ENCODE data around the gene GNG2.

The GNG2 gene

DNA sequence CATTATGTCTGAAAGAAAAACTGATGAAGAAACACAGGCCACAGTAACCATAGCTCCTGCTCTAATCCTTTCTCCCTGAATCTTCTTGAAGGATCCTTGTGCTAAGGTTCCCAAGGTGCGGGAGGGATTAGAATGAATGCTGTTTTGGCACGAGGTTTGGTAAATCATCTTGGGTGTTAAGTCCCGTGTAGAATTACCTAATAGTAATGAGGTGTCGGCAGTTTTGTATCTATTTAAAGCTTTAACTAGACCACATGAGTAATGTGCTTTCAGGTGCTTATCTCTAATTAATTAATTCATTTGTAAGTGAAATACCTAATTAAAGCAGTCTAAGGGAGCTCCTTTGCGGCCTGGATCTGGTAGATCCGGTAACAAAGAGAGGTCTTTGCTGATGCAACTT is 53.9 kb downstream of the GNG2 start:
- no peak overlapping the region for H3K4me3 ChIP-seq (replicated peaks; ENCODE audit: low read depth, low read length)
- TF ChIP-seq, protein P1, sequence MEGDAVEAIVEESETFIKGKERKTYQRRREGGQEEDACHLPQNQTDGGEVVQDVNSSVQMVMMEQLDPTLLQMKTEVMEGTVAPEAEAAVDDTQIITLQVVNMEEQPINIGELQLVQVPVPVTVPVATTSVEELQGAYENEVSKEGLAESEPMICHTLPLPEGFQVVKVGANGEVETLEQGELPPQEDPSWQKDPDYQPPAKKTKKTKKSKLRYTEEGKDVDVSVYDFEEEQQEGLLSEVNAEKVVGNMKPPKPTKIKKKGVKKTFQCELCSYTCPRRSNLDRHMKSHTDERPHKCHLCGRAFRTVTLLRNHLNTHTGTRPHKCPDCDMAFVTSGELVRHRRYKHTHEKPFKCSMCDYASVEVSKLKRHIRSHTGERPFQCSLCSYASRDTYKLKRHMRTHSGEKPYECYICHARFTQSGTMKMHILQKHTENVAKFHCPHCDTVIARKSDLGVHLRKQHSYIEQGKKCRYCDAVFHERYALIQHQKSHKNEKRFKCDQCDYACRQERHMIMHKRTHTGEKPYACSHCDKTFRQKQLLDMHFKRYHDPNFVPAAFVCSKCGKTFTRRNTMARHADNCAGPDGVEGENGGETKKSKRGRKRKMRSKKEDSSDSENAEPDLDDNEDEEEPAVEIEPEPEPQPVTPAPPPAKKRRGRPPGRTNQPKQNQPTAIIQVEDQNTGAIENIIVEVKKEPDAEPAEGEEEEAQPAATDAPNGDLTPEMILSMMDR (IDR thresholded peaks at IDR 0.05; ENCODE audit: low read depth, low read length, missing control alignments) = no peak
- no peak for DNase-seq (ENCODE audit: extremely low read depth, low read depth)

DNA sequence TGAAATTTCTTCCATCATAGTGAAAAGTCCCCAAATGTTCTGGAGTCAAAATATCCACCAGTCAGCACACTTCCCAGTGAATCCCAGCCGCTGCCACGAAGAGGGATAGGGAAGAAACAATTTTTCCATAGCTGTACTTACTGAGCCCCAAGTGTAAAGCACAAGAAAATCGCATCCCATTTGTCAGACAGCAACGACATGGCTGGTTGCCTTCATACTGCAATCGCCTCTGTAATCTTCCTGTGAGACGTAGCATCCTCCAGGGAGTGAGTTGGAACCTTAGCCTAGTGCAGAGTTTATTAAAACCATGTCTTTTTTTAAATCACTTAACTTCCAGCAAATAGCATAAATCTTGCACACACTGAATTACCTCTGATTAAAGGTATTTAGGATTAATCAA is 56.8 kb downstream of the GNG2 start:
- no peak overlapping the region for H3K4me3 ChIP-seq (replicated peaks; ENCODE audit: low read depth, low read length)
- TF ChIP-seq, protein P1 (IDR thresholded peaks at IDR 0.05; ENCODE audit: low read depth, low read length, missing control alignments) = no peak
- no peak for DNase-seq (ENCODE audit: extremely low read depth, low read depth)

DNA sequence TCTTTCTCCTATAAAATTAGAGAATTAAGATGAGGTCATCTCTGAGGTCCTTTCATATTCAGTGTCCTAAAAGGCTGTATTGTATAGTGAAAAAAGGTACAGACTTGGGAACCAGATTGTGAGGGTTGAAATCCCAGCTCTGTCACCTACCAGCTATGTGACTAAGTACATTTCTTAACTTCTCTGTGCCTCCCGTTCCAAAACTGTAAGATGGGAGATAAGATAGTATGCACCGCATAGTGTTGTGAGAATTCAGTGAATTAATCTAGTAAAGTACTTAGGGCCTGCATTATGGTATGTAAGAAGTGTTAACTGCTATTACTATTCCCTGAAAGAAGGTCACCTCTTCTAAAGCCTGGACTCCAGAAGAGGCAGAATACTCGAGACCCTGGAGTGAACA is 60.6 kb downstream of the GNG2 start:
- no peak overlapping the region for H3K4me3 ChIP-seq (replicated peaks; ENCODE audit: low read depth, low read length)
- DNase-seq (ENCODE audit: extremely low read depth, low read depth) = no peak
- TF ChIP-seq, protein P1 (IDR thresholded peaks at IDR 0.05; ENCODE audit: low read depth, low read length, missing control alignments) = no peak

DNA sequence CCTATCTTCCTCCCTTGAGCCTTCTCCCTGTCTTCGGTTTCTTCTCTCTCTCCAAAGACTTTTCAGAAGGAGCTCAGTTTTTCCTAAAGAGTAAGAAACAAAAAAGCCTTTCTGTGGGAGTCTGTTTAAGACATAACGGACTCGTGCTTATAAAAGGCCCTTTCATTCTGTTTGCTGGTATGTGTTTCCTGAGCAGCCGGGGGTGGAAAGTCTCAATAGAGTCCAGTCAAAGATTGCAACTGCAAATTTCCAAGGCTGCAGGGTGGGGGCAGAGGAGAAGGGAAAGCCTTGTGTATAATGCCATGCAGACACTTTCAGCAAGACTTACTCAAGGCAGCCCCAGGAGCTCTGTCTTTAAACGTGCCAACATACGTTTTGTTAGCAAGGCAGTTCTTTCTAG is 62.2 kb downstream of the GNG2 start:
- TF ChIP-seq, protein P1 (IDR thresholded peaks at IDR 0.05; ENCODE audit: low read depth, low read length, missing control alignments) = no peak
- H3K4me3 ChIP-seq (replicated peaks; ENCODE audit: low read depth, low read length) = no peak overlapping the region
- DNase-seq (ENCODE audit: extremely low read depth, low read depth) = no peak

DNA sequence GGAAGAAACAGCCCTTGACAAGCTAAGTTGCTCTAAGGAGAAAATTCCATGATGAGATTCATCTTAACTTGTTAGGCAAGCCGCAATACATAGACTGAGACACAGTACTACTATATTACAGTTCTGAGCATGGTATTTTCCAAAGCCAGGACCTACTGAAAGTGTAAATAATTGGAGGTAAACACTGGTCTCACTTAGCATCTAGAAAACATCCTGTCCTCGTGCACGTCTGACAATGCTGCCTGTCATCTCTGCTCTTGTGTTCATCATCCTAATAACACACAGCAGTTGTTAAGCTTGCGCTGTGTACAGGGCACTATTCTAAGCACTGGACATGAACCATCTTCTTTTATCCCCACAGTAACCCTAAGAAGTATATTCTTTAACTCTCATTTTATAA is 64.2 kb downstream of the GNG2 start:
- H3K4me3 ChIP-seq (replicated peaks; ENCODE audit: low read depth, low read length) = no peak overlapping the region
- DNase-seq (ENCODE audit: extremely low read depth, low read depth) = no peak
- TF ChIP-seq, protein P1 (IDR thresholded peaks at IDR 0.05; ENCODE audit: low read depth, low read length, missing control alignments) = no peak

DNA sequence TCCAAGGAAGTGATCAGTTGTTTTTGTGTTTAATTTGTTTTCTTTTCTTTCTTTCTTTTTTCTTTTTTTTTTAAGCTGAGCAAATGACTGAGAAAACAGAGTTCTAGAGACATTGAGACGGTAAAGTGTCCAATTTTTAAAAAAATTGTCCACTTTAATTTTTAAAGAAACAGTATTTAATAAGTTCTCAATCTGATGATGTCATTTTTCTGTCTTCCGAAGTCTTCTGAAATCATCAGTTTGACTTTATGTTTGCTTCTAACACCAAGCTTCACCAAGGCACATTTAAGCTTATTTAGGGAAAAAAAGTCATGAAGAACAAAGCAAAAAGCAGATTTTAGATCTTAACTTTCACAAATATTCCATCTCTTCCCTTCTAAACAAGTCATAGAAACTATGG is 65.6 kb downstream of the GNG2 start:
- no peak for DNase-seq (ENCODE audit: extremely low read depth, low read depth)
- TF ChIP-seq, protein P1 (IDR thresholded peaks at IDR 0.05; ENCODE audit: low read depth, low read length, missing control alignments) = no peak
- H3K4me3 ChIP-seq (replicated peaks; ENCODE audit: low read depth, low read length) = no peak overlapping the region

DNA sequence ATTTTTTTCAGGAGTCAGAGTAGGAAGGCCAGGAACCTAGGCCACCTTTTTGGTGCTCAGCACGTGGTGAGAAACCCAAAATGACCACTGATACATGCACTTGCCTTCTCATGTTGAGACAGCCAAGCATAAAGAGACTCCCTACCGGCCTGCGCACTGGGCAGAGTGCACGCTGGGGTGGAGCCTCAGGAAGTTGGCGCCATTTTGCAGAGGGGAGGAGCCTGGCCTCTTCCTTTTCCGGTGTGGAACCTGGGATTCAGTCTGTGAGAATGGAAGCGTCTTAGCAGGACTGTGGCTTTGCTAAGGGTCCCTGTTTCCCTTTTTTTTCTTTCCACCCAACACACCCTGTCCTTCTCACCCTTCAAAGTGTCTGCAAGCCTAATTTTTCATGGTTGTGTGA is 66.0 kb downstream of the GNG2 start:
- TF ChIP-seq, protein P1 (IDR thresholded peaks at IDR 0.05; ENCODE audit: low read depth, low read length, missing control alignments) = no peak
- DNase-seq (ENCODE audit: extremely low read depth, low read depth) = no peak

More for the DNA sequence above, 66.0 kb downstream of the GNG2 start:
- no peak overlapping the region for H3K4me3 ChIP-seq (replicated peaks; ENCODE audit: low read depth, low read length)
